ENCODE results near the gene GBGT1.

DNA sequence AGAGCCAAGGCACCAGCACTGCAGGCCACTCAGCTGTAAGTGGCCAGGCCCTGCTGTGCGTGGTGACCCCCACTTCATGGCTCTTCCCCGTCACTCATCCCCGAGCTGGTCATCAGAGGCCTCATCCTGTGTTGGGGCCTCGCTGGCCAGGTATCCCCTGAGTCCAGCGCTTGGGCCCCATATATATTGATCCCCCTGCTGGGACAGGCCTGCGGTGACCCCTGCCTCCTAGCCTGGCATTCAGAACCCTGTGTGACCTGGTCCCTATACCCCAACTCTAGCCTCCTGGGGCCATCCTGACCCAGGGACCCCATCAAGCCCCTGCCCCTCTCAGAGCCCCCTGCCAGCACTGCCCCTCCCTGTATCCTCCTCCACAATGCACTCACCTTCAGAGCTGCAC lies 12.7 kb downstream of the GBGT1 start:
- TF ChIP-seq POLR2AphosphoS5 (IDR thresholded peaks at IDR 0.05; ENCODE audit: borderline replicate concordance, low read depth, low read length): no peak
- no peak for TF ChIP-seq EZH2 (IDR thresholded peaks at IDR 0.05)
- no peak for TF ChIP-seq FOXP2 (optimal IDR thresholded peaks at IDR 0.05; ENCODE audit: control extremely low read depth, extremely low read length, insufficient read depth)
